ENCODE measurements around the gene VMO1.

GRCh38 chr17:4789951-4790704, 4.0 kb upstream of the VMO1 start:
- TF ChIP-seq POLR2A (IDR thresholded peaks at IDR 0.05) (peak; percentile 83 to 88), CTCF (IDR thresholded peaks at IDR 0.05 in 4 of 5, conservative IDR thresholded peaks at IDR 0.05 in 1 of 5) (peak; percentile 68 to 93 (median 90))
